Measurements from ENCODE around the gene BICD2.

DNA sequence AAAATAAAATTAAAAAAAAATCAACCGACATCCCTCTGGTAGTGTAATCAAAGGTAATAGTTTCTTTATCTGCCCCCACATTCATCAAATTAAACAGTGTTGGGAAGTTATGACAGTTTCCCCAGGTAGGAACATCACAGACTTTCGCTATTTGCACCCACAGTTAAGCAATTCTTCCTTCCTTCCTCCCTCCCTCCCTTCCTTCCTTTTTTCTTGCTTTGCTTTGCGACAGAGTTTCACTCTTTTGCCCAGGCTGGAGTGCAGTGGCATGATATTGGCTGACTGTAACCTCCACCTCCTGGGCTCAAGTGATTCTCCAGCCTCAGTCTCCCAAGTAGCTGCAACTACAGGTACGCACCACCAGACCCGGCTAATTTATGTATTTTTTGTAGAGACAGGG lies 10.8 kb upstream of the BICD2 start:
- TF ChIP-seq, protein P1, sequence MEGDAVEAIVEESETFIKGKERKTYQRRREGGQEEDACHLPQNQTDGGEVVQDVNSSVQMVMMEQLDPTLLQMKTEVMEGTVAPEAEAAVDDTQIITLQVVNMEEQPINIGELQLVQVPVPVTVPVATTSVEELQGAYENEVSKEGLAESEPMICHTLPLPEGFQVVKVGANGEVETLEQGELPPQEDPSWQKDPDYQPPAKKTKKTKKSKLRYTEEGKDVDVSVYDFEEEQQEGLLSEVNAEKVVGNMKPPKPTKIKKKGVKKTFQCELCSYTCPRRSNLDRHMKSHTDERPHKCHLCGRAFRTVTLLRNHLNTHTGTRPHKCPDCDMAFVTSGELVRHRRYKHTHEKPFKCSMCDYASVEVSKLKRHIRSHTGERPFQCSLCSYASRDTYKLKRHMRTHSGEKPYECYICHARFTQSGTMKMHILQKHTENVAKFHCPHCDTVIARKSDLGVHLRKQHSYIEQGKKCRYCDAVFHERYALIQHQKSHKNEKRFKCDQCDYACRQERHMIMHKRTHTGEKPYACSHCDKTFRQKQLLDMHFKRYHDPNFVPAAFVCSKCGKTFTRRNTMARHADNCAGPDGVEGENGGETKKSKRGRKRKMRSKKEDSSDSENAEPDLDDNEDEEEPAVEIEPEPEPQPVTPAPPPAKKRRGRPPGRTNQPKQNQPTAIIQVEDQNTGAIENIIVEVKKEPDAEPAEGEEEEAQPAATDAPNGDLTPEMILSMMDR (IDR thresholded peaks at IDR 0.05; ENCODE audit: low read depth, low read length, poor library complexity, severe bottlenecking): no peak
- no peak for TF ChIP-seq EZH2phosphoT487 (IDR thresholded peaks at IDR 0.05; ENCODE audit: borderline replicate concordance, low read length)
